GM19193 (cell line): ENCODE measurements around the gene EIF4G3.

Experiments used
- POLR2A ChIP-seq: IDR thresholded peaks from 4 replicates; pipeline ENCODE4 v1.6.1; 2011; ENCODE audit not compliant: insufficient read depth, insufficient read length; ENCODE audit errors: extremely low read depth

EIF4G3 gene

GRCh38 chr1:20787029-20787839 lies 389.5 kb downstream of the EIF4G3 start, which contains the start of gene HP1BP3:
HP1BP3 (minus strand) TSS chr1:20787307; CDS start chr1:20780440, 6,867 bp downstream.
- TF ChIP-seq POLR2A = peak; percentile 78

- TF ChIP-seq POLR2A = peak; percentile 78
Observed at GRCh38 chr1:20786253-20787028, 390.3 kb downstream of the EIF4G3 start.

- TF ChIP-seq POLR2A = no peak
Observed at GRCh38 chr1:20785907-20786252, 390.8 kb downstream of the EIF4G3 start.

GRCh38 chr1:20775700-20776099 lies 401.0 kb downstream of the EIF4G3 start:
- no peak for TF ChIP-seq POLR2A

GRCh38 chr1:20771780-20772179 lies 404.9 kb downstream of the EIF4G3 start:
- TF ChIP-seq POLR2A = no peak

GRCh38 chr1:20770314-20771087 lies 406.2 kb downstream of the EIF4G3 start:
- TF ChIP-seq POLR2A = no peak

GRCh38 chr1:20767271-20767670 lies 409.4 kb downstream of the EIF4G3 start:
- TF ChIP-seq POLR2A = no peak

- TF ChIP-seq POLR2A = no peak
Observed at GRCh38 chr1:20763417-20763816, 413.3 kb downstream of the EIF4G3 start.

GRCh38 chr1:20760322-20760721 lies 416.4 kb downstream of the EIF4G3 start:
- no peak for TF ChIP-seq POLR2A
